ENCODE results near the gene MS4A6E.
"Not testable (repeated sequence)": the region's sequence is repeated elsewhere in the genome, so short reads cannot be mapped to it uniquely, and the experiment has no call there.

MS4A6E gene, protein sequence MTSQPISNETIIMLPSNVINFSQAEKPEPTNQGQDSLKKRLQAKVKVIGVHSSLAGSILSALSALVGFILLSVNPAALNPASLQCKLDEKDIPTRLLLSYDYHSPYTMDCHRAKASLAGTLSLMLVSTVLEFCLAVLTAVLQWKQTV

GRCh38 chr11:60326955-60327354, at the start of gene MS4A6E:
Gene MS4A6E, plus strand, starts transcription at chr11:60327255. Its CDS starts 7,641 bp downstream, at chr11:60334896.
- no peak for DNase-seq (ENCODE audit: low read depth)

- DNase-seq (ENCODE audit: low read depth) = no peak
Observed at GRCh38 chr11:60280412-60280811, 46.6 kb upstream of the MS4A6E start, which contains the start of gene MS4A4A. Gene MS4A4A, plus strand, starts transcription at chr11:60280666. Its CDS starts 10 bp downstream, at chr11:60280676.

GRCh38 chr11:60281485-60281884, 45.6 kb upstream of the MS4A6E start:
- DNase-seq (ENCODE audit: low read depth) = no peak

DNA sequence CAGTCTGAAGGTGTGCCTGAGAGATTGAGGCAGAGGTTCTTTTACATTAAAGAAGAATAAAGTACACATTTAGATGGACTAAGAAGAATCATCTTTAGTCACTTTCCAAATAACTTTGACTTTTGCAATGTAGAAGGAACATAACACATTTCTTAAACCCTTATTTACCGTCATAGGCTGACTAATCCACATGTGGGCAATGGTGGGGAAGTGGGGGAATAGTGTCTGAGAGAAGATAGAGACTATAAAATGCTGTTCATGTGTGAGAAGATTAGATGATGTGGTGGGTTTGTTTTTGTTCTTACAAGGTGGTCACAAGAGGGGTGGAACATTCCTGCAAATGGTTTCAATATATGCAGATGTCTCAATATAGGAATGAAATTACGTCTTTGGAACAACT, 44.8 kb upstream of the MS4A6E start:
- DNase-seq (ENCODE audit: low read depth) = no peak

- not testable (repeated sequence) for DNase-seq (ENCODE audit: low read depth)
Observed at GRCh38 chr11:60285411-60286126, 41.5 kb upstream of the MS4A6E start.

DNA sequence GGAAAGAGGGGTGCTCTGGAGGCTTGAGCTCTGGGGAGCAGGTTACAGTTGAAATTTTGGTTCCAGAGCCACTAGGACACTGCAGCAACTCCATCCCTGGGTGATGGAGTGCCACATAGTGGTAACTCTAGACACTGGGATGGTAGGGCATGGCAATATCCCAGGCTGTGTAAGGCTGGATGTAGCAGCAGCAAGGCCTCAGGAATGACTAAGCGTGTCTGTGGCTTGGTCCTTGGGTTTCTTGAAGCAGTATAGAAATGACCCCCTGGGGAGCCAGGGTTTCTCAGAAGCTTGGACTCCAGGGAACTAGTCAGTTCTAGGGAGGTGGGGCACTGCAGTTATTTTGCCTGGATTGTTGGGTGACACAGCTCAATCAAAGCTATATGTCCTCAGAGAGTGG, 38.5 kb upstream of the MS4A6E start:
- DNase-seq (ENCODE audit: low read depth) = no peak

DNA sequence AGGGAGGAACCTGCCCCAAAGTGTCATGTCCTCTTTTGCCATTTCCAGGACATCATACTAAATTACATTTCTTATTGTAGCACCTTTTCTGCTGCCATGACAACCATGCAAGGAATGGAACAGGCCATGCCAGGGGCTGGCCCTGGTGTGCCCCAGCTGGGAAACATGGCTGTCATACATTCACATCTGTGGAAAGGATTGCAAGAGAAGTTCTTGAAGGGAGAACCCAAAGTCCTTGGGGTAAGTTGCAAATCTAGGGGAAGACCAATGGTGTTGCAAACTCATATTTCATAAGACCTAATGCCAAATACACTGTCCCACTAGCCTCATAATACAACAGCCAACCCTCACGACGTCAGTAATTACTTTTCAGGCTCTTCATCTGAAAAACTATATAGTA, 34.9 kb upstream of the MS4A6E start:
- no peak for DNase-seq (ENCODE audit: low read depth)

DNA sequence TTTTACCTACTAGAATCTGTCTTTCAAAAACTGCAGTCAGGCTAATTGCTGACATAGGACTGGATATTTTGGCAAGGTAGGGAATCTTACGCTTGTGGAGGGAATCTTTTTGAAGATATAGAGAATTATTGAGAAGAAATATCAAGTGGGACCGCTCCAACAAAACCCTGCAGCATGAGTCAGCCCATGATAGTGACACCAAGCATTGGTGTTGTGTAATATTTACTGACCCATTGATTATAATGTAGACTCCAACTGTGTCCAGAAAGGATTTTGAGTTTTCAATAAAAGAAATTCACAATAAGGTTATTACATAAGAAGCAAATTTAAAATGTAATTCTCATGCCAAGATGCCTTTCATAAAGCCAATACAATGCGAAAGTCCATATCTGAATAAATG, 25.9 kb upstream of the MS4A6E start:
- DNase-seq (ENCODE audit: low read depth) = no peak

- not testable (repeated sequence) for DNase-seq (ENCODE audit: low read depth)
Observed at GRCh38 chr11:60301884-60302283, 25.2 kb upstream of the MS4A6E start.

DNA sequence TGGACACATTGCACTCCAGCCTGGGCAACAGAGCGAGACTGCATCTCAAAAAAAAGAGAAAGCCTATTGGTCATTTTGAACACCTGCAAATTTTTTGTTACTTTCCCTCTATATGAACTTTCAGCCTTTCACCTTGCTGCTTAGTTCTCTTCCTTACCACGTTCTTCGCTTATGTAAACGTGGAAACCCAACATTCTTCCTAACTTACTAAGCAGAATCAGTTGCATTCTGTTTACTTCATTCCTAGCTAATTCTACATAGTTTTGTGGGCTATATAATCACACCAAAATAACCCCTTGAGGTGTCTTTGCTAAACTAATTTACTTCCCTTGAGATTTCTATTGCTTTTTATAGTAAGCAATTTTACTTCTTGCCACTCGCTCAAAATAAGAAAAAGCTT, 23.4 kb upstream of the MS4A6E start:
- no peak for DNase-seq (ENCODE audit: low read depth)

GRCh38 chr11:60305906-60306619, 21.0 kb upstream of the MS4A6E start:
- no peak for DNase-seq (ENCODE audit: low read depth)

DNA sequence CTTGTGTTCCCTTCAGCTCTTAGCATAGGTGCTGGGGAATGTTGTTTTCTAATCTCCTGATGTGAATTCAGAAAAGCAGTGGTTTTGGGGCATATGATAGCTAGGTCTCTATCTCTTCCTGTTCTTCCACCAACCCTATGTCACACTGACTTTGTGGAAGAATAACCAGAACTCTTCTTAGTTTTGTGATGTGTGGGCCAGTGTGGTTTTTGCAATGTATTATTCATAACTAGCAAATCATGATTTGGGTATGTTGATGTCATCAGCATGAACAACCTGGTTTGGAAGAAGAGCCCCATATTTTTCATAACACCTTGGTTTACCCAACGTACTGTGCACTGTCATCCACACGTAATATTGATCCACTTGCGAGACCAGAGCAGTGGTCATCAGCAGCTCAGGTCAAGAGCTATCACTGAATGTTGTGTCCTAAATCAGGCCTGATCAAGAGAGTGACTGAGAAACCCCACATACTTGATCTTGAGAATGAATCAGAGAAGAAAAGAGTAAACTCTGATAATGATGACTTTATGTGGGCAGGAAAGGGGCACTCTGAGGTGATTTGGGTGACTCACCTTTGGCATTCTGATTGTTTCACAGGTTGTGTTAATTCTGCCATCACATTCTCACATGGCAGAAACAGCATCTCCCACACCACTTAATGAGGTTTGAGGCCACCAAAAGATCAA, 19.4 kb upstream of the MS4A6E start:
- no peak for DNase-seq (ENCODE audit: low read depth)

DNA sequence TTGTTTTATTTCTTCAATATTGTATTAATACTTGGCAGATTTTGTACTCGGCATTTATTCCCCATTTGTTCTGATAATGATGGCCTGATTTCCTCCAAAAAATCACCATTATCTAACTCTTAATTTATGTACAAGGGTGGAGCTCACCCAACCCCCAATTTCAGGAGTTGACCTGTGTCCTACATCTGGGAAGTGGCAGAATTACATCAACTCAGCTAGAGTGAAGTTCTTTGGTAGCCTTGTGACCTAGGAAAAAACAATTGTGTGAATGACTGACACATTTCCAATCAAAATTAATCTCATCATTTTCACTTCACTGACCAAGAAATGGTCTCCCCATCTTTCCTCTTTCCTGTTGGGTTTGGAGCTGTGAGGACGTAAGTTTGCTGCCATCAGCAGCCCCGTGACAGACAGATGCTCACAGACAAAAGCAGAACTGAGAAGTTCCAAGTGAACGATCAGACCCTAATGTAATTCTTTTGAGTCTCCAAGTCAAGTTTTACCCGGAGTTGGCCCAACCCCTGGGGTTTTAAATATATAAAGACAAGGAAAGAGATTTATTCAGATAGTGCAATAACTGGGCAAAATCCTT, 16.6 kb upstream of the MS4A6E start:
- no peak for DNase-seq (ENCODE audit: low read depth)

GRCh38 chr11:60314635-60315321, 12.3 kb upstream of the MS4A6E start:
- DNase-seq (ENCODE audit: low read depth) = no peak

- DNase-seq (ENCODE audit: low read depth) = no peak
Observed at GRCh38 chr11:60315871-60316270, 11.2 kb upstream of the MS4A6E start.

DNA sequence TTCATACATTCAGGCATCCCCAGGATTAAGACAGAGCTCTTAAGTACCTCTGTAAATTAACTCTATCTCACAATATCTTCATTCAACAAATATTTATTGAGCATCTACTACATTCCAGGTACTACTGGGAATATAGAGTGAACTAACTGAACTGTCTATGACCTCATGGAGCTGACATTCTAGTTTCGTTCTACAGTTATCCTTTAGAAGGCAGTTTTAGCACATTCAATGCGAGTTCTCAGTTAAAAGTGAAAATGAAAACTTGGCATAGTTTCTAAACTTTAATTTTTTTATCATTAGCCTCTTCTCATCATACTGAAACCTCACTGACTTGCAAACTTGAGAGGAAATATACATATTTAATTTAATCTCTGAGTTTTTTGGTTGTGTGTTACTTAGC, 10.7 kb upstream of the MS4A6E start:
- DNase-seq (ENCODE audit: low read depth) = no peak

GRCh38 chr11:60318726-60319125, 8.3 kb upstream of the MS4A6E start:
- no peak for DNase-seq (ENCODE audit: low read depth)

DNA sequence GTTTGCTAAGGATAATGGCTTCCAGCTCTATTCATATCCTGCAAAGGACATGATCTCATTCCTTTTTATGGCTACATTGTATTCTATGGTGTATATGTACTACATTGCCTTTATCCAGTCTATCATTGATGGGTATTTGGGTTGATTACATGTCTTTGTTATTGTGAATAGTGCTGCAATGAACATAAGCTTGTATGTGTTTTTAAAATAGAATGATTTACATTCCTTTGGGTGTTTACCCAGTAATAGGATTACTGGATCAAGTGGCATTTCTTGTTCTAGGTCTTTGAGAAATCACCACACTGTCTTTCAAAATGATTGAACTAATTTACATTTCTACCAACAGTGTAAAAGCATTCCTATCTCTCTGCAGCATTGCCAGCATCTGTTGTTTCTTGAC, 6.0 kb upstream of the MS4A6E start:
- no peak for DNase-seq (ENCODE audit: low read depth)

GRCh38 chr11:60328460-60328859, 1.4 kb downstream of the MS4A6E start:
- DNase-seq (ENCODE audit: low read depth) = no peak

GRCh38 chr11:60332846-60333245, 5.8 kb downstream of the MS4A6E start:
- DNase-seq (ENCODE audit: low read depth) = no peak

- no peak for DNase-seq (ENCODE audit: low read depth)
Observed at GRCh38 chr11:60334005-60334620, 7.1 kb downstream of the MS4A6E start.
